Mesenchymal stem cell (in vitro differentiated cells and primary cell): Measurements from ENCODE around the gene CHCT1.
A peak's percentile ranks its signal among the peaks of the same experiment; 100 is the strongest.
"Not testable (repeated sequence)": the region's sequence is repeated elsewhere in the genome, so short reads cannot be mapped to it uniquely, and the experiment has no call there.

ENCODE experiments used
- DNase-seq: peaks from one replicate; pipeline ENCODE4 v3.0.0-alpha.2; 2013
- H2AFZ ChIP-seq: one replicate; pipeline ENCODE4 v1.6.1; 2013; ENCODE audit warnings: low read depth, mild to moderate bottlenecking, control low read depth, inconsistent platforms, low read length, moderate library complexity
- H2AK5ac ChIP-seq: 2 replicates; pipeline ENCODE4 v1.6.1; 2013; ENCODE audit warnings: low read length, moderate library complexity, mild to moderate bottlenecking, inconsistent platforms; ENCODE audit not compliant: severe bottlenecking
- H2BK120ac ChIP-seq: one replicate; pipeline ENCODE4 v1.6.1; 2013; ENCODE audit warnings: low read depth, mild to moderate bottlenecking, inconsistent platforms, low read length, moderate library complexity
- H2BK12ac ChIP-seq, 2 experiments: one replicate each; pipeline ENCODE4 v1.6.1; 2013; ENCODE audit warnings: inconsistent platforms in 2 of 2, low read length in 2 of 2, mild to moderate bottlenecking in 2 of 2, moderate library complexity in 2 of 2, control low read depth in 1 of 2
- H2BK15ac ChIP-seq: one replicate; pipeline ENCODE4 v1.6.1; 2013; ENCODE audit warnings: mild to moderate bottlenecking, low read depth, inconsistent platforms; ENCODE audit not compliant: poor library complexity, severe bottlenecking
- H2BK5ac ChIP-seq: 2 replicates; pipeline ENCODE4 v1.6.1; 2013; ENCODE audit warnings: low read depth, mild to moderate bottlenecking, low read length, control low read depth, inconsistent platforms; ENCODE audit not compliant: poor library complexity, severe bottlenecking
- H3K14ac ChIP-seq, 2 experiments: one replicate each; pipeline ENCODE4 v1.6.1; 2013; ENCODE audit warnings: inconsistent platforms in 2 of 2, low read length in 2 of 2, control low read depth in 1 of 2, mild to moderate bottlenecking in 1 of 2, moderate library complexity in 1 of 2
- H3K18ac ChIP-seq, 2 experiments: one replicate each; pipeline ENCODE4 v1.6.1; 2013; ENCODE audit warnings: inconsistent platforms in 2 of 2, low read length in 2 of 2, control low read depth in 1 of 2, low read depth in 1 of 2, mild to moderate bottlenecking in 1 of 2
- H3K23ac ChIP-seq, 2 experiments: one replicate each; pipeline ENCODE4 v1.6.1; 2013; ENCODE audit warnings: inconsistent platforms in 2 of 2, low read length in 2 of 2, mild to moderate bottlenecking in 2 of 2, moderate library complexity in 2 of 2, control low read depth in 1 of 2
- H3K27ac ChIP-seq: 2 replicates; pipeline ENCODE4 v1.5.1; 2013; ENCODE audit warnings: mild to moderate bottlenecking, moderate library complexity, low read length, control low read depth, inconsistent platforms; ENCODE audit not compliant: poor library complexity, severe bottlenecking
- H3K27me3 ChIP-seq, 2 experiments: 2 replicates each; pipeline versions ENCODE4 v1.6.1 to v1.7.0; 2013; ENCODE audit warnings: low read length in 2 of 2, mild to moderate bottlenecking in 2 of 2, moderate library complexity in 2 of 2, control low read depth in 1 of 2, inconsistent platforms in 1 of 2; ENCODE audit not compliant: control insufficient read depth in 1 of 2, insufficient read depth in 1 of 2
- H3K36me3 ChIP-seq, 2 experiments: 2 replicates each; pipeline versions ENCODE4 v1.6.1 to v1.7.0; 2013; ENCODE audit warnings: low read length in 2 of 2, control low read depth in 1 of 2, inconsistent platforms in 1 of 2, low read depth in 1 of 2, mild to moderate bottlenecking in 1 of 2; ENCODE audit not compliant: insufficient read depth in 2 of 2, control insufficient read depth in 1 of 2
- H3K4ac ChIP-seq, 2 experiments: one replicate each; pipeline ENCODE4 v1.6.1; 2013; ENCODE audit warnings: inconsistent platforms in 2 of 2, low read length in 2 of 2, mild to moderate bottlenecking in 2 of 2, moderate library complexity in 2 of 2, control low read depth in 1 of 2, low read depth in 1 of 2
- H3K4me1 ChIP-seq: 2 replicates; pipeline ENCODE4 v1.6.1; 2013; ENCODE audit warnings: low read depth, low read length, control low read depth; ENCODE audit not compliant: control insufficient read depth, insufficient read depth
- H3K4me2 ChIP-seq: 2 replicates; pipeline ENCODE4 v1.6.1; 2013; ENCODE audit warnings: low read length, mild to moderate bottlenecking, inconsistent platforms; ENCODE audit not compliant: poor library complexity, severe bottlenecking
- H3K4me3 ChIP-seq, 2 experiments: 2 replicates each; pipeline versions ENCODE4 v1.5.1 to v1.7.0; 2013; ENCODE audit warnings: low read length in 2 of 2, mild to moderate bottlenecking in 2 of 2, control low read depth in 1 of 2, low read depth in 1 of 2; ENCODE audit not compliant: insufficient read depth in 1 of 2
- H3K79me1 ChIP-seq: replicated peaks from 2 replicates; pipeline ENCODE4 v1.6.1; 2013; ENCODE audit warnings: mild to moderate bottlenecking, control low read depth, low read length, inconsistent platforms; ENCODE audit not compliant: poor library complexity, severe bottlenecking
- H3K9ac ChIP-seq: 2 replicates; pipeline ENCODE4 v1.7.0; 2013; ENCODE audit warnings: mild to moderate bottlenecking, low read length, moderate library complexity
- H3K9me3 ChIP-seq: 2 replicates; pipeline ENCODE4 v1.7.0; 2013; ENCODE audit warnings: mild to moderate bottlenecking, low read length; ENCODE audit not compliant: control insufficient read depth
- H4K8ac ChIP-seq: one replicate; pipeline ENCODE4 v1.6.1; 2013; ENCODE audit warnings: inconsistent platforms, mild to moderate bottlenecking, low read length, moderate library complexity
- H4K91ac ChIP-seq: one replicate; pipeline ENCODE4 v1.6.1; 2013; ENCODE audit warnings: mild to moderate bottlenecking, low read length, inconsistent platforms
- whole genome bisulfite sequencing: methylation state at CpG from one replicate; pipeline ENCODE4 v1.1.7; 2013; ENCODE audit warnings: mixed read lengths; 5-methylcytosine and 5-hydroxymethylcytosine counted together

The CHCT1 gene

DNA sequence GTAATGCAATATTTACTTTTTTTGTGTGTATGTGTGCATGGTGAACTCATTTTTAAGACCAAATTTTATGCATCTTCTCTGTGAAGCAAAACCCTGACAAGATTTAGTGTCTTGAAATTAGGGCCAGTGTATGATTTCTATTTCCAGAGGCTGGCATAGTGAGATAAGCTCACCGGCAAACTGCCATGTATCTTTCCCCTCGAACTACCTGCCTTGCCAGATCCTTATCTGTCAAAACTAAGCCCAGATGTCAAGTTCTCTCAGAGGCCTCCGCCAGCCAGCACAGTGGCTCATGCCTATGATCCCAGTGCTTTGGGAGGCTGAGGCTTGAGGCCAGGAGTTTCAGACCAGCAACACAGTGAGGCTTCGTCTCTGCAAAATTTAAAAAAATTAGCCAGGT, 40.3 kb upstream of the CHCT1 start:
- H3K4ac ChIP-seq, result no peak overlapping the region
- no peak overlapping the region for H3K14ac ChIP-seq
- H4K8ac ChIP-seq, result no peak overlapping the region
- peaks cover 0 to 10% of the 10 kb centered on the region in 2 experiments for H3K36me3 ChIP-seq
- no peak overlapping the region for H3K9ac ChIP-seq
- no peak overlapping the region for H2BK15ac ChIP-seq
- no peak overlapping the region for H3K18ac ChIP-seq
- WGBS, result 93% methylated on average over 4 of the region's 4 CpGs
- H3K9me3 ChIP-seq, result no peaks in the 10 kb centered on the region
- H2BK12ac ChIP-seq, result no peak overlapping the region
- no peaks in the 10 kb centered on the region for H3K27me3 ChIP-seq
- no peak for DNase-seq
- H2AFZ ChIP-seq, result no peak overlapping the region
- H4K91ac ChIP-seq, result no peak overlapping the region
- no peak overlapping the region for H2BK120ac ChIP-seq
- H2AK5ac ChIP-seq, result no peak overlapping the region
- no peak overlapping the region for H3K4me2 ChIP-seq
- no peak overlapping the region for H2BK5ac ChIP-seq
- no peak overlapping the region for H3K27ac ChIP-seq
- H3K23ac ChIP-seq, result no peak overlapping the region
- peaks cover 6% of the 10 kb centered on the region for H3K4me1 ChIP-seq
- peaks cover 11% of the 10 kb centered on the region for H3K79me1 ChIP-seq
- H3K4me3 ChIP-seq, result no peak overlapping the region

DNA sequence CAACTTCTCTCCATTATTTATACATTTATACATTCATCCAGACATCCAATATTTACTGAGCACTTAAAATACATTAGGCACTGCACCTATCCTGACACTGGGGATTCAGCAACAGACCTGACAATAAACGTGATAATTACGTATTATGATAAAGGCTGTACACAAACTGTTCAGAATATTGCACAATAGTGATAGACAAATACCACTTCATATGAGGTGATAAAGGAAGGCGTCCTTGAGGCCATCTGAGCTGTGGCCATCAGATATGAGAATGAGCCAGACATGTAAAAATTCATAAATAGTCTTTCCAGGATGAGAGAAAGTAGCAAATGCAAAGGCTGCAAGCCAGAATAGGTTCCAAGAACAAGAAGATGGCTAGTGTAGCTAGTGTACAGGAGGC, 38.9 kb upstream of the CHCT1 start:
- Histone ChIP-seq H3K79me1 (peaks cover 11% of the 10 kb centered on the region), H2BK5ac (no peak overlapping the region), H2BK12ac (no peak overlapping the region), H2AFZ (no peak overlapping the region), H4K8ac (no peak overlapping the region), H2BK15ac (no peak overlapping the region), H4K91ac (no peak overlapping the region), H3K4me1 (peaks cover 6% of the 10 kb centered on the region), H3K27me3 (no peaks in the 10 kb centered on the region), H3K4ac (no peak overlapping the region), H3K9ac (no peak overlapping the region), H3K4me2 (no peak overlapping the region), H3K4me3 (no peak overlapping the region), H3K14ac (no peak overlapping the region), H3K36me3 (peaks cover 0 to 5% of the 10 kb centered on the region in 2 experiments), H2BK120ac (no peak overlapping the region), H3K18ac (no peak overlapping the region), H3K9me3 (no peaks in the 10 kb centered on the region), H3K27ac (no peak overlapping the region), H3K23ac (no peak overlapping the region), H2AK5ac (no peak overlapping the region)
- DNase-seq, result no peak
- WGBS, result 81% methylated on average over 2 of the region's 3 CpGs

DNA sequence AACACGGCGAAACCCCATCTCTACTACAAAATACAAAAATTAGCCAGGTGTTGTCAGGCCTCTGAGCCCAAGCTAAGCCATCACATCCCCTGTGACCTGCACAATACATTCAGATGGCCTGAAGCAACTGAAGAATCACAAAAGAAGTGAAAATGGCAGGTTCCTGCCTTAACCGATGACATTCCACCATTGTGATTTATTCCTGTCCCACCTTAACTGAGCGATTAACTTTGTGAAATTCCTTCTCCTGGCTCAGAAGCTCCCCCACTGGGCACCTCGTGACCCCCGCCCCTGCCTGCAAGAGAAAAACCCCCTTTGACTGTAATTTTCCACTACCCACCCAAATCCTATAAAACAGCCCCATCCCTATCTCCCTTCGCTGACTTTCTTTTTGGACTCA, 37.4 kb upstream of the CHCT1 start:
- not testable (repeated sequence) for H2BK120ac ChIP-seq, H3K4me2 ChIP-seq, H3K4me1 ChIP-seq, H3K27ac ChIP-seq, DNase-seq, H2BK12ac ChIP-seq, H2AK5ac ChIP-seq, H3K4me3 ChIP-seq, H4K91ac ChIP-seq, H3K9ac ChIP-seq, H3K23ac ChIP-seq, H3K9me3 ChIP-seq, H4K8ac ChIP-seq, H3K14ac ChIP-seq, H2BK5ac ChIP-seq, H3K27me3 ChIP-seq, H2AFZ ChIP-seq, H2BK15ac ChIP-seq, H3K4ac ChIP-seq, H3K36me3 ChIP-seq
- Histone ChIP-seq H3K79me1 (peaks cover 11% of the 10 kb centered on the region), H3K18ac (peak overlapping the region in 1 of 2 experiments; percentile 48)
- WGBS, result 90% methylated on average over 7 of the region's 7 CpGs

DNA sequence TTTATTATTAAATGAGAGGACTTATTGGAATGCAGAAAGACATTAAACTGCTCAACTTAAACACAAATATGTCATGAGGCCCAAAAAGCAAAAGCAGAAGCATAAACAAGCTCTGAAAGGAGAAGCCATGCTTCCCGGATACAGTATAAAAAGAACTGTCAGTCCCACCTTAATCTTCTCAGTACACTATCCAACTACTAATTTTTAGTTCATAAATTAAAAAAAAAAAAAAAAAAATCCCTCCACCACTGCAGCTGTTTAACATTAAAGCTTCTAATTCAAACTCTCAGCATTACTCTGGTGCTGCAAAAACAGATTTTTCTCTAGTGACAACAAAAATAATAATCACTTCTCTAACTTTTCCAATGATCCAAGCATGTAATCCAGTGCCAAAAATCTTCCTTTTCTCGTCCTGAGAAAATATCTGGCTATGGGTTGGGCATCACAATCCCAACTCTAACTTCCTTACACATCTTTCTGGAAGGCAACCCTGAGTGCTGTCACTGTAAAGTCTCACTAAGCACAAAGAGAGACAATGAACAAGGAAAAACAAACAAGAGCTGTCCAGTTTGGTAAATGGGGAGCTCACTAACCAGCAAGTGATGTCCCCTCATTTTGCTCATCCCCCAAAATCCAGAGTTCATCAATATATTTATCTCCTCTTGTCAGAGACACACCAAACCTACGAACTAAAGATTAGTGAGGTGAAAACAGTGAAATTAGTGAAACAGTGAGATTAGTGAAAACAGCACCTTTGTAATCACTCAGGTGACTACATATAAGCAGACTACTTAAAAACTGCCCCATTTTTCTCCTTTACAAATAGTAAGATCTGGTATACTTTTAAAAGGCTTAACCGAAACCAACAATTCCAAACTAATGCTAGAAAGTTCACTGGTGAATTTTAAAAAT, 35.9 kb upstream of the CHCT1 start:
- no peak overlapping the region for H3K4me2 ChIP-seq

More for the DNA sequence above, 35.9 kb upstream of the CHCT1 start:
- Histone ChIP-seq H4K8ac (no peak overlapping the region), H2BK5ac (no peak overlapping the region), H2BK120ac (no peak overlapping the region), H2AFZ (no peak overlapping the region), H3K4me3 (no peak overlapping the region), H2AK5ac (no peak overlapping the region), H2BK12ac (no peak overlapping the region), H3K27ac (no peak overlapping the region), H3K4me1 (peaks cover 6% of the 10 kb centered on the region), H3K14ac (no peak overlapping the region), H3K79me1 (peaks cover 12% of the 10 kb centered on the region), H3K27me3 (no peaks in the 10 kb centered on the region), H3K4ac (no peak overlapping the region), H3K23ac (no peak overlapping the region), H4K91ac (no peak overlapping the region), H3K9me3 (no peaks in the 10 kb centered on the region), H3K18ac (no peak overlapping the region), H2BK15ac (no peak overlapping the region), H3K9ac (peak overlapping the region; percentile 26), H3K36me3 (peaks cover 0 to 8% of the 10 kb centered on the region in 2 experiments)
- 44% methylated on average over 2 of the region's 4 CpGs for WGBS
- no peak for DNase-seq
